ENCODE data around the gene MRPS11.
"Not testable (repeated sequence)": the region's sequence is repeated elsewhere in the genome, so short reads cannot be mapped to it uniquely, and the experiment has no call there.

MRPS11 gene

DNA sequence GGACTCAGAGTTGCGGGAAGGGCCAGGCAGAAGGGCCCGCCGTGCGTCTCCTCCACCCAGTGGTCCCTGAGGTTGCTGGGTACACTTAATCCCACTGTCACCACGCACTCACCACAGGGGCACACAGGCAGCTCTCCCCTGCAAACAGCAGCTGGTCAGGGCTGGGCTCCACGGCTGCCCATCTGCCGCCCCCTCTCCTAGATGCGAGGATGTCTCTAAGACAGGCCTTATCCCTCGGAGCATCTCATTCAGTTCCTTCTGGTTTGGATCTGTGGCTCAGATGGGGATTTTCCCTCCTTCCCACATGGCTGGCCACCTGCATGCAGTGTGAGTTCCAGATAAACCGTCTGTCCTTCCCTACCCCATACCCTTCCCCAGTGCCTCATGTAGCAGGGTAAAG, 26.3 kb downstream of the MRPS11 start:
- DNase-seq = no peak

DNA sequence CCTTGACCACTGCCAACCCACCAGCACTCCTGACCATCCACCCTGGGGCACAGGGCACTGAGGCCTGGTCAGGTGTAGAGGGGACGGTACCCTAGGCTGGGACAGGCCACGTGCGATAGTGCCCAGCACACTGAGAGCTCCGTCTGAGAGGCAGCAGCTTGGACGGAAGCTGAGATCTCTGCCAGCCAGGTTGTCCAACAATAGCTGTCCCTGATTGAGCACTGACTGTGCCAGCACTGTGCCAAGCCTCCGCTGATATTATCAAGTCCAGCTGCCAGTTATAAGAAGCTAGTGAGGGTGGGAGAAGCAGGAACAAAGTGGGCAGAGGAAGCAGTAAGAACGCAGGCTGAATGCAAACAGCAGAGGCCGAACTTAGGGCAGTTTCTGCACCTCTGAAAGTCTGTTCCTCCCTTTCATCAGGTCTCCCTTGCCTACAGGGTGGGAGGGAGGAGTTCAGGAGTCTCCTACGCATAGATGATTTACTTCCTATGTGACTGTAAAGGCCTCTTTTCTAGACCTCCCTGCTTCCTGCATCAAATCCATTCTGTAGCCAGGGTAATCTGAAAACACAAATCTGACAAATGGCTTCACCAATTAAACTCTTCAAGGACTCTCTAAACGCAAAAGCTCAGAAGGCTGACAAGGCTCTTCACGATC, 29.7 kb downstream of the MRPS11 start:
- DNase-seq = no peak

GRCh38 chr15:88498996-88499395, 31.5 kb downstream of the MRPS11 start:
- DNase-seq = no peak

DNA sequence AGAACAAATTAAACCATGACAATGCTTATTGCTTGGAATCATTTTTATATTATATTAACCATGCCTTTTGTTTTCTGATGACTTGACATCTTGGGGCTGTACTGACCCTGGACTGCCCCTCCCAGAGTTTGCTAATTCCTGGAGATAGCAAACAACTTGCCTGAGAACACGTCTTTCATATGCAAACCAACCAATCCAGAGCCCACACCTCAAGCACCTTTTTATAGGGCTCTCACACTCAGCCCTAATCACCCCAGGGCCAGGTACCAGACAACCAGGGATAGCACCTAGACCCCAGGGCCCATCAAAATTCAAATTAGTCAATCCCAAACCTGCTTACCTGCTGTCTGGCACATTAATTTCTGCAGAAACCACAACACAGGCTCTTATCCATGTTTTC, 36.9 kb downstream of the MRPS11 start:
- no peak for DNase-seq

- no peak for DNase-seq
Measured at GRCh38 chr15:88505721-88506120, 38.2 kb downstream of the MRPS11 start.

GRCh38 chr15:88506628-88507027, 39.1 kb downstream of the MRPS11 start:
- no peak for DNase-seq

DNA sequence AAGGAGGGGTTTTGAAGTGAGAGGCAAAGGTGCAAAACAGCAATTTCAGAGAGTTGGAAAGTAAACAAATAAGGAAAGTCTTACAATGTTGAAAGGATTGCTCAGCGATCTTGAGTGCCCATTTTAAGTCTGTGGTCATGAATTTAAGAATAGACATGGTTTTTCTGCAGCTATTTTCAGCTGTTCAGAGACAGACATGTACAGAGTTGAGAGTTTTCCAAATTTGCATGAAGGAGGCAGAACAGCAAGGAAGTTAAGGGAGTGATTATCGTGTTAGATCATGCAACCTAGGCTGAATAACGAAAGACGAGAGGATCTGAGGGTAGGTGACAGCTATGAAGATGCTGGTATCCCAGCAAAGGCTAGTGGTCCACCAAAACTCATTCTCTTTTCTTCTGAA, 41.8 kb downstream of the MRPS11 start:
- DNase-seq = no peak

- DNase-seq = no peak
Measured at GRCh38 chr15:88509964-88510363, 42.5 kb downstream of the MRPS11 start.

DNA sequence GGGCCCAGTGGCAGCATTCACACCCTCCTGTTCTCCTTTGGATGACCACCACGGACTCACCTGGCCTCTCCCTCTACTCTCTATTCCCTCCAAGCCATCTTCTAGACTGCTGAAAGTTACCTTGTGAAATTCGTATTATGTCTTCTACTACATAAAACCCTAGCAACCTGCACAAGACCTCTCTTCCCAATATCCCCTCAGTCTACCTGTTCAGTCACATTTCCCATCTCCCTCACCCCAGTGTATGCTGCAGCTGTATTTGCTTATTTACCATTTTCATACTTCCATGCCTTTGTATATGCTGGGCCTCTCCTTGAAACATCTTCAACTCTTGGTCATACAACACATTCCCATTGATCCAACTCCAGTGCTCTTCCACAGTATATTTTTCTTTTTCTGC, 43.7 kb downstream of the MRPS11 start:
- no peak for DNase-seq

DNA sequence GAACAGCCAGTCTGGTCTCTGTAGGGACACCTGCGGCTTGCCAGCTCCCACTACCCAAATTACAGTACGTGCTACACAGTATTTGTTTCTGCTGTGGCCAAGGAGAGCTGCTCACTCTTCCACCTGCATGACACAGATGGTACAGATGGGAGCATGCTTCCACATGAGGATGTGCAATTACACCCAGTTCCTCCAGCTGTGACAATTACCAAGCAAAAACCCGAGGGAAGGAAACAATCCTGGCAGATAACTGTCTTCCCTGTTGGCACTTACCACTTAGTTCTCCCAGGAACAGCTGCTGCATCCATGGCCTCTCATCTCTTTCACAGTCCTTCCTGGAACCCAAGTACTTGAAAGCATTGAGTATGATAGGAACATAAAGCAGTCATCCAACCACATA, 44.6 kb downstream of the MRPS11 start:
- DNase-seq = no peak

DNA sequence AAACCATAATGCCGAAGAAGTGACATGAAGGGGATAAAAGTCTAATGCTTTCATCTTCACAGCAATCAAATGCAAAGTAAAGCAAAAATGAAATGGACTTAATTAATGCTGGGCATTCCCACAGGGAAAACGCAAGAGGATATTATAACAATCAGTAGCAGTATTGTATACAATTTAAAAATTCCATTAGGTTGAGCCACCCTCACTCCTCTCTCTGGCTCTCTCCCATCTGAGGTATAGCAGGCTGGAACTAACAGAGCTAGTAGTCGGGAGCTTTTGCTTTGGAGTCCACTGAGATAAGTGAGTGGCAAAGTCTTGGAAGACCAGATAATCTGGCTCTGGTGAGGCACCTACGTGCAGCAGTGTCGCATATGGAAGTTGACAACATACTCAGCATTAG, 45.1 kb downstream of the MRPS11 start:
- DNase-seq = no peak

DNA sequence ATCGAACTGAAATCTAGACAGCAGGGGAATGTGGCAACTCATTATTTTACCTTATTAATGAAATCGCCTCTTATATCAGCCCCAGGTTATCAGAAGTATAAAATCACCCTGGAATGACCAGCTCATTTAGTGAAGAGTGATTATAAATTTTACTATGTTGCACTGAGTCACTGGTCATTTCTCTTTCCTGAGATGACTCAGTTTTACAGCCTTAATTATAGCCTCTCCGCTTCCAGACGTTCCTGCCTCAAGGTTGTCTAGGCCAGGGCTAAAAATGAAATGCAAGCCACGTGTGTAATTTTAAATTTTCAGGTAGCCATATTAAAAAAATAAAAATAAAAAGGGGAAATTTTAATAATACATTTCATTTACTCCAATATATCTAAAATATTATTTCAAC, 45.7 kb downstream of the MRPS11 start:
- no peak for DNase-seq

DNA sequence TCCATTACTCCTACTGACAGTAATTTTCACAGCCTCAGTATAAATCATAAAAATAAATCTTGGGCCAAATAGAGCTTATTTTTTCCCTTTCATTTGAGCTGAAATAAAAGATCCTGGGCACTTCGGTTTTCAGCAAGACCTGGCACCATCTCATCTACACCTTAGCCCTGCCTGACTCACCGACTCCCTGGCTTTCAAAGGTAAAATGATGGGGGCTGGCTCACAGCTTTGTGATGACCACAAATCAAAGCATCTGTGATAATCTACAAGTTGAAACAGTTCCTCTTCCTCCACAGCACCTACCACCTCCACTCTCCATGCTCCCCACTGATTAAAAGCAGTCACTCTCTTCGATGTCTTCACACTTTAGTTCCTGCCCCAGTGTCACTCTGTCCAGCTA, 51.4 kb downstream of the MRPS11 start:
- DNase-seq = no peak

DNA sequence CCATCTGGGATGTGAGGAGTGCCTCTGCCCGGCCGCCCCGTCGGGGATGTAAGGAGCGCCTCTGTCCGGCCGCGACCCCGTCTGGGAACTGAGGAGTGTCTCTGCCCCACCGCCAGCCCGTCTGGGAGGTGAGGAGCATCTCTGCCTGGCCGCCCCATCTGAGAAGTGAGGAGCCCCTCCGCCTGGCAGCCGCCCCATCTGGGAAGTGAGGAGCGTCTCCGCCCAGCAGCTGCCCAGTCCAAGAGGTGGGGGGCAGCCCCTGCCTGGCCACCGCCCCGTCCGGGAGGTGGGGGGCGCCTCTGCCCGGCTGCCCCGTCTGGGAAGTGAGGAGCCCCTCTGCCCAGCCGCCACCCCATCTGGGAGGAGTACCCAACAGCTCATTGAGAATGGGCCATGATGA, 56.6 kb downstream of the MRPS11 start:
- not testable (repeated sequence) for DNase-seq

DNA sequence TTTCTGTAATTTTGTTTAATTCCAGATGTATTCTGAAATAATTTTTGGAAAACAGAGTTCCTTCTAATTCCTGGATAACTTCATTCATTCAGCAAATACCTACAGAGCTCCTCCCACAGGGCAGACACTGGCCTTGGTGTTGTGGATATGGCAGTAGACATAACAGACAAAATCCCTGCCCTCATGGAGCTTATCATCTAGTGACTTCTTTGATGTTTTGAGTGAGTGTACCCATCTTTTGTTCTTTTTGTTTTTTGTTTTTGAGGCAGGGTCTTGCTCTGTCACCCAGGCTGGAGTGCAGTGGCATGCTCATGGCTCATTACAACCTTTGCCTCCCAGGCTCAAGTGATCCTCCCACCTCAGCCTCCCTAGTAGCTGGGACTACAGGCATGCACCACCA, 57.9 kb downstream of the MRPS11 start:
- DNase-seq = no peak

GRCh38 chr15:88526247-88526879, 58.9 kb downstream of the MRPS11 start:
- DNase-seq = no peak

- DNase-seq = no peak
Measured at GRCh38 chr15:88529021-88529630, 61.6 kb downstream of the MRPS11 start.

All from activated gamma-delta T cell treated with Interleukin-2 at 50 U/mL for 16 hours (primary cell).